Fibroblast of lung (primary cell): ENCODE measurements around the gene GAD1.

Experiments used
- EZH2 ChIP-seq: IDR thresholded peaks from 2 replicates; pipeline ENCODE4 v1.5.1; 2012; ENCODE audit warnings: low read length, control low read depth, mild to moderate bottlenecking; ENCODE audit errors: missing control alignments
- TF ChIP-seq, protein P1 (sequence below), 2 donors: IDR thresholded peaks in 1 of 2; conservative IDR thresholded peaks in 1 of 2; 1 replicate in 1 of 2; 2 replicates in 1 of 2; pipeline ENCODE4 v1.5.1; 2011 to 2012; ENCODE audit warnings: low read length in 2 of 2, control low read depth in 1 of 2, inconsistent platforms in 1 of 2, low read depth in 1 of 2, mild to moderate bottlenecking in 1 of 2

GRCh38 chr2:170783549-170783948 is 33.1 kb upstream of the GAD1 start:
- TF ChIP-seq, protein P1, sequence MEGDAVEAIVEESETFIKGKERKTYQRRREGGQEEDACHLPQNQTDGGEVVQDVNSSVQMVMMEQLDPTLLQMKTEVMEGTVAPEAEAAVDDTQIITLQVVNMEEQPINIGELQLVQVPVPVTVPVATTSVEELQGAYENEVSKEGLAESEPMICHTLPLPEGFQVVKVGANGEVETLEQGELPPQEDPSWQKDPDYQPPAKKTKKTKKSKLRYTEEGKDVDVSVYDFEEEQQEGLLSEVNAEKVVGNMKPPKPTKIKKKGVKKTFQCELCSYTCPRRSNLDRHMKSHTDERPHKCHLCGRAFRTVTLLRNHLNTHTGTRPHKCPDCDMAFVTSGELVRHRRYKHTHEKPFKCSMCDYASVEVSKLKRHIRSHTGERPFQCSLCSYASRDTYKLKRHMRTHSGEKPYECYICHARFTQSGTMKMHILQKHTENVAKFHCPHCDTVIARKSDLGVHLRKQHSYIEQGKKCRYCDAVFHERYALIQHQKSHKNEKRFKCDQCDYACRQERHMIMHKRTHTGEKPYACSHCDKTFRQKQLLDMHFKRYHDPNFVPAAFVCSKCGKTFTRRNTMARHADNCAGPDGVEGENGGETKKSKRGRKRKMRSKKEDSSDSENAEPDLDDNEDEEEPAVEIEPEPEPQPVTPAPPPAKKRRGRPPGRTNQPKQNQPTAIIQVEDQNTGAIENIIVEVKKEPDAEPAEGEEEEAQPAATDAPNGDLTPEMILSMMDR (conservative IDR thresholded peaks at IDR 0.05 in 1 of 2, IDR thresholded peaks at IDR 0.05 in 1 of 2; ENCODE audit: low read depth in 1 of 2, low read length in 2 of 2), result no peak
- no peak for TF ChIP-seq EZH2
